ENCODE data around the gene ROBO3. TPM values are rescaled to one million over a fixed set of nuclear protein-coding genes. Genes with fewer than 3 reads are reported as not detected.

Gene ROBO3
- total RNA-seq, 1 donor from 2014 or later: 18.9 TPM

DNA sequence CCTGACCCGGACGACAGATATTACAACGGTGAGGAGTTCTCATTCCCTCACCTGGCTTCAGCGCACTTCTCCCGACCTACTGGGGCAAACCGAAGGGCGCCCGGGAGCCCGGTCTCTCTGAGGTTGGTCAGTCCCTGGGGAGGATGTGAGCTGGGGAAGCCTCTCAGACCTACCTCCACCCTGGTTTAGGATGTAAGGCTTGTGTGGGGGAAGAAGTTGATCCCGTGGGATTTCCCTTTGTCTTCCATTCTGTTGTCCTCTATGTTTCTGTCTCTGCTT is 12.3 kb downstream of the ROBO3 start:
- Histone ChIP-seq H3K4me3 (peak overlapping the region; percentile 55 to 68), H3K27me3 (no peaks in the 10 kb centered on the region), H3K9me3 (no peaks in the 10 kb centered on the region), H3K4me1 (peaks cover 21% of the 10 kb centered on the region), H3K36me3 (no peaks in the 10 kb centered on the region), H3K27ac (no peak overlapping the region)
- intact Hi-C loops (cut with DNase I): loop anchor here (5.0 kb wide), 1 partner anchor 75 kb away; the partner anchor contains the start of gene CCDC15
- no peak for TF ChIP-seq POLR2A (IDR thresholded peaks at IDR 0.05)
- TF ChIP-seq, protein P1, sequence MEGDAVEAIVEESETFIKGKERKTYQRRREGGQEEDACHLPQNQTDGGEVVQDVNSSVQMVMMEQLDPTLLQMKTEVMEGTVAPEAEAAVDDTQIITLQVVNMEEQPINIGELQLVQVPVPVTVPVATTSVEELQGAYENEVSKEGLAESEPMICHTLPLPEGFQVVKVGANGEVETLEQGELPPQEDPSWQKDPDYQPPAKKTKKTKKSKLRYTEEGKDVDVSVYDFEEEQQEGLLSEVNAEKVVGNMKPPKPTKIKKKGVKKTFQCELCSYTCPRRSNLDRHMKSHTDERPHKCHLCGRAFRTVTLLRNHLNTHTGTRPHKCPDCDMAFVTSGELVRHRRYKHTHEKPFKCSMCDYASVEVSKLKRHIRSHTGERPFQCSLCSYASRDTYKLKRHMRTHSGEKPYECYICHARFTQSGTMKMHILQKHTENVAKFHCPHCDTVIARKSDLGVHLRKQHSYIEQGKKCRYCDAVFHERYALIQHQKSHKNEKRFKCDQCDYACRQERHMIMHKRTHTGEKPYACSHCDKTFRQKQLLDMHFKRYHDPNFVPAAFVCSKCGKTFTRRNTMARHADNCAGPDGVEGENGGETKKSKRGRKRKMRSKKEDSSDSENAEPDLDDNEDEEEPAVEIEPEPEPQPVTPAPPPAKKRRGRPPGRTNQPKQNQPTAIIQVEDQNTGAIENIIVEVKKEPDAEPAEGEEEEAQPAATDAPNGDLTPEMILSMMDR (IDR thresholded peaks at IDR 0.05): no peak
- no peak for DNase-seq (ENCODE audit: extremely low spot score in 2 of 2)

DNA sequence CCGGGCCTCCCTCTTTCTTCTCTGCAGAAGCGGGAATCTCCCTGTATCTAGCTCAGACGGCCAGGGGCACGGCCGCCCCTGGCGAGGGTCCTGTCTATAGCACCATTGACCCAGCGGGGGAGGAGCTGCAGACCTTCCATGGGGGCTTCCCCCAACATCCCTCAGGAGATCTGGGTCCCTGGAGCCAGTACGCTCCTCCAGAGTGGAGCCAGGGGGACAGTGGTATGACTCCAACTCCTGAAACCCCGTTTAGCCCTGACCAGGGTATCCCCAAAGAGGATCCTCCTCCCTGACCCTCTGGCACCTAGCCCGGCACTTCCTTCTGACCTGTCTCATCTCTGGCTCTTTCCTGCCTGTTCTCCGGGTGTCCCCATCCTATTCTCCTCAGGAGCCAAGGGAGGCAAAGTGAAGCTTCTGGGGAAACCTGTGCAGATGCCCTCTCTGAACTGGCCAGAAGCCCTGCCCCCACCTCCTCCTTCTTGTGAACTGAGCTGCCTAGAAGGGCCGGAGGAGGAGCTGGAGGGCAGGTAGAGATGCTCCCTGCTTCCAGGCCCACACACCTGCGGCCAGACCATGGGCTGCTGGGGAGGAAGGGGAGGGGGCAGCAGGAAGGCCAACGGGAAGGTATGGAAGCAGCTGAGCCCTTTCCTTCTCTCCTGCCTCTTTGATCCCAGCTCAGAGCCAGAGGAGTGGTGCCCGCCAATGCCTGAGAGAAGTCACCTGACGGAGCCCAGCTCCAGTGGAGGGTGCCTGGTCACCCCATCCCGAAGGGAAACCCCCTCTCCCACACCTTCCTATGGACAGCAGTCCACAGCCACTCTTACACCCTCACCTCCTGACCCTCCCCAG is 12.9 kb downstream of the ROBO3 start:
- intact Hi-C loops (cut with DNase I): loop anchor here (5.0 kb wide), 1 partner anchor 74 kb away; the partner anchor contains the start of gene CCDC15
- no peak for DNase-seq (ENCODE audit: extremely low spot score in 2 of 2)
- Histone ChIP-seq H3K36me3 (no peaks in the 10 kb centered on the region), H3K9me3 (no peaks in the 10 kb centered on the region), H3K27me3 (no peaks in the 10 kb centered on the region), H3K4me3 (no peak overlapping the region), H3K27ac (no peak overlapping the region), H3K4me1 (peaks cover 21% of the 10 kb centered on the region)
- TF ChIP-seq, protein P1 (IDR thresholded peaks at IDR 0.05): no peak
- no peak for TF ChIP-seq POLR2AphosphoS5 (IDR thresholded peaks at IDR 0.05; ENCODE audit: insufficient read depth in 1 of 2, low read depth in 1 of 2)
- TF ChIP-seq POLR2A (IDR thresholded peaks at IDR 0.05): no peak

DNA sequence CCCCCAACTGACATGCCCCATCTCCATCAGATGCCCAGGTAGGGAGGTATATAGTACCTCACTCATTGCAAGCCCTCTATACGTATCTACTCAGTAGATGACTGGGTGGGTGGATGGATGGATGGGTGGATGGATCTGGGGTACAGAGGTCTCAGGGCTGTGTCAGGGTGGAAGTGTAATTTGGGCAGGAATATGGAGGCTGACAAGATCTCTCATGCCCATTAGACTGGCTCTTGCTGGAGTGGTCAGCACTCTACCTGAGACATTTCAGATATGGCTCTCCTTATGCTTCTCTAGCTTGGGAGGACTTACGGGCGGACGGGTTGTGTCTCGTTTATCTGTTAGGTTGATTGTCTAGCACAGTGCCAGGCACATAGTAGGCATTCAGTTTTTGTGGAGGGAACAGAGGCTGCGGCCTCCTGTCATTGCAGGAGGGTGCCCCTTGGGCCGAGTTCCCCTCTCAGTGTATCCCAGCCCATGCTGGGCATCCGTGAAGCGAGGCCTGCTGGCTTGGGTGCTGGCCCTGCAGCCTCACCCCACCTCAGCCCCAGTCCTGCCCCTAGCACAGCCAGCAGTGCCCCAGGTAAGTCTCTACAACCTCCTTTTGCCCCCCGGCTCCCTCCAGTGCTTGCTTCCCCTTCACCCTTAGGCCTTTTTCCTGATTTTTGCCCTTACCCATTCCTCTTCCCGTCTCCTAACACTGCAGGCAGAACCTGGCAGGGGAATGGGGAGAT is 13.7 kb downstream of the ROBO3 start:
- Histone ChIP-seq H3K27me3 (no peaks in the 10 kb centered on the region), H3K4me1 (peaks cover 21% of the 10 kb centered on the region), H3K36me3 (no peaks in the 10 kb centered on the region), H3K9me3 (no peaks in the 10 kb centered on the region), H3K4me3 (no peak overlapping the region), H3K27ac (no peak overlapping the region)
- no peak for DNase-seq (ENCODE audit: extremely low spot score in 2 of 2)
- TF ChIP-seq, protein P1 (IDR thresholded peaks at IDR 0.05): no peak
- TF ChIP-seq POLR2AphosphoS5 (IDR thresholded peaks at IDR 0.05; ENCODE audit: insufficient read depth in 1 of 2, low read depth in 1 of 2) (no peak), POLR2A (IDR thresholded peaks at IDR 0.05) (no peak)
- intact Hi-C loops (cut with DNase I): loop anchor here (5.0 kb wide), 1 partner anchor 73 kb away; the partner anchor contains the start of gene CCDC15

DNA sequence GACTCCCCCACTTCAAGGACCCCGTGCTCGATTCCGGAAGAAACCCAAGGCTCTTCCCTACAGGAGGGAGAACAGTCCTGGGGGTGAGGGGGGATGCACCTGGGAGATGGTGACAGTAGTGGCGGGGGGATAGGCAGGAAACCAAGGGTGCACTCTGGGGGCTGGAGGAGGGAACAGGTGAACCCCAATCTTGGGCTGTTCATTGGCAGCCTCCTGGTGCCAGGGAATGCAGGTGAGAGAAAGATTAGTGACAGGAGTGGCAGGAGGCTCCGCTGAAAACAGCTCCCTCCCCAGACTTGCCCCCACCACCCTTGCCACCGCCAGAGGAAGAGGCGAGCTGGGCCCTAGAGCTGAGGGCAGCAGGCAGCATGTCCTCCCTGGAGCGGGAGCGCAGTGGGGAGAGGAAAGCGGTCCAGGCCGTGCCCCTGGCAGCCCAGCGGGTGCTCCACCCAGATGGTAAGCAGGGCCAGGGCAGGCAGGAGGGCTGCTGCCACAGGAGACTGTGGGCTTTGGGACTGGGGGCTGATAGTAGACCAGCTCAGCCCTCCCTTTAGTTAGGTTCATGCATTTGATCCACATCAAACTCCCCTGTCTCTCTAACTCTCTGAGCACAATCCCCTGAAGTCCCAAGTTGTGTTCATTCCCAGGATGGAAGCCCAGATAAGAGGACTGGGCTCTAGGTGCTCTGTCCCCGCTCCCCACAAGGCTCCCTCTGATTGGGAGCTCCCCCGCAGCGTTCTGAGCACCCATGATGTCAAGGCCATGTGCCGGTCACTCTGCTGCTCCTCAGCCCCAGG is 14.5 kb downstream of the ROBO3 start:
- Histone ChIP-seq H3K27me3 (no peaks in the 10 kb centered on the region), H3K4me1 (peaks cover 21% of the 10 kb centered on the region), H3K9me3 (no peaks in the 10 kb centered on the region), H3K27ac (no peak overlapping the region), H3K36me3 (no peaks in the 10 kb centered on the region), H3K4me3 (no peak overlapping the region)
- TF ChIP-seq, protein P1 (IDR thresholded peaks at IDR 0.05): no peak
- no peak for TF ChIP-seq POLR2A (IDR thresholded peaks at IDR 0.05)
- no peak for TF ChIP-seq POLR2AphosphoS5 (IDR thresholded peaks at IDR 0.05; ENCODE audit: insufficient read depth in 1 of 2, low read depth in 1 of 2)
- no peak for DNase-seq (ENCODE audit: extremely low spot score in 2 of 2)
- intact Hi-C loops (cut with DNase I): loop anchor here (5.0 kb wide), 1 partner anchor 73 kb away; the partner anchor contains the start of gene CCDC15

All from vagina (tissue), 2 donors.